Measurements from ENCODE around the gene EXO5. TPM values are rescaled to one million over a fixed set of nuclear protein-coding genes. Genes with fewer than 3 reads are reported as not detected.

Gene EXO5
- total and polyA plus RNA-seq, 2 donors (not counting 1 experiment from before 2014, with no cell fraction given), result 9.0 to 11.1 TPM

GRCh38 chr1:40562185-40562584 is 53.6 kb downstream of the EXO5 start:
- H3K36me3 ChIP-seq (ENCODE audit: control insufficient read depth, insufficient read depth, low read length), result no peaks in the 10 kb centered on the region
- H3K9me3 ChIP-seq (ENCODE audit: control insufficient read depth, insufficient read depth, low read depth, low read length), result no peaks in the 10 kb centered on the region
- no peak overlapping the region for H3K4me2 ChIP-seq (ENCODE audit: extremely low read depth, insufficient read depth, low read length)
- H3K9ac ChIP-seq (ENCODE audit: insufficient read depth, low read length), result no peak overlapping the region
- no peak overlapping the region for H3K27ac ChIP-seq (ENCODE audit: insufficient read depth, low read length)
- H4K20me1 ChIP-seq (ENCODE audit: control insufficient read depth, extremely low read depth, insufficient read depth, low read length), result no peaks in the 10 kb centered on the region
- no peak overlapping the region for H2AFZ ChIP-seq (ENCODE audit: low read length)
- no peak for DNase-seq (ENCODE audit: low read depth in 2 of 2)
- TF ChIP-seq CTCF (conservative IDR thresholded peaks at IDR 0.05 in 1 of 2, IDR thresholded peaks at IDR 0.05 in 1 of 2; ENCODE audit: low read depth in 1 of 2, low read length in 2 of 2) (no peak), EZH2 (IDR thresholded peaks at IDR 0.05; ENCODE audit: low read length, missing control alignments) (no peak)
- no peaks in the 10 kb centered on the region for H3K27me3 ChIP-seq (ENCODE audit: control insufficient read depth, insufficient read depth, low read length)
- H3K4me3 ChIP-seq (replicated peaks in 1 of 4; ENCODE audit: control extremely low read depth in 1 of 4, insufficient read depth in 1 of 4, low read depth in 3 of 4, low read length in 4 of 4), result no peak overlapping the region
- no peaks in the 10 kb centered on the region for H3K79me2 ChIP-seq (ENCODE audit: control insufficient read depth, insufficient read depth, low read length)
- no peaks in the 10 kb centered on the region for H3K4me1 ChIP-seq (ENCODE audit: control insufficient read depth, extremely low read depth, insufficient read depth, low read length)

GRCh38 chr1:40563266-40563665 is 54.7 kb downstream of the EXO5 start:
- no peak for DNase-seq (ENCODE audit: low read depth in 2 of 2)

GRCh38 chr1:40564506-40564905 is 55.9 kb downstream of the EXO5 start:
- H3K79me2 ChIP-seq (ENCODE audit: control insufficient read depth, insufficient read depth, low read length), result no peaks in the 10 kb centered on the region
- H3K27ac ChIP-seq (ENCODE audit: insufficient read depth, low read length), result no peak overlapping the region
- H3K36me3 ChIP-seq (ENCODE audit: control insufficient read depth, insufficient read depth, low read length), result no peaks in the 10 kb centered on the region
- H4K20me1 ChIP-seq (ENCODE audit: control insufficient read depth, extremely low read depth, insufficient read depth, low read length), result no peaks in the 10 kb centered on the region
- H3K27me3 ChIP-seq (ENCODE audit: control insufficient read depth, insufficient read depth, low read length), result no peaks in the 10 kb centered on the region
- TF ChIP-seq EZH2 (IDR thresholded peaks at IDR 0.05; ENCODE audit: low read length, missing control alignments), result no peak
- no peak for TF ChIP-seq CTCF (conservative IDR thresholded peaks at IDR 0.05 in 1 of 2, IDR thresholded peaks at IDR 0.05 in 1 of 2; ENCODE audit: low read depth in 1 of 2, low read length in 2 of 2)
- no peak overlapping the region for H3K4me2 ChIP-seq (ENCODE audit: extremely low read depth, insufficient read depth, low read length)
- H3K9ac ChIP-seq (ENCODE audit: insufficient read depth, low read length), result no peak overlapping the region
- no peak overlapping the region for H2AFZ ChIP-seq (ENCODE audit: low read length)
- H3K9me3 ChIP-seq (ENCODE audit: control insufficient read depth, insufficient read depth, low read depth, low read length), result no peaks in the 10 kb centered on the region
- H3K4me3 ChIP-seq (replicated peaks in 1 of 4; ENCODE audit: control extremely low read depth in 1 of 4, insufficient read depth in 1 of 4, low read depth in 3 of 4, low read length in 4 of 4), result no peak overlapping the region
- no peak for DNase-seq (ENCODE audit: low read depth in 2 of 2)
- no peaks in the 10 kb centered on the region for H3K4me1 ChIP-seq (ENCODE audit: control insufficient read depth, extremely low read depth, insufficient read depth, low read length)

More at GRCh38 chr1:40563266-40563665, 54.7 kb downstream of the EXO5 start:
- H3K9ac ChIP-seq (ENCODE audit: insufficient read depth, low read length), result no peak overlapping the region
- H2AFZ ChIP-seq (ENCODE audit: low read length), result no peak overlapping the region
- H3K79me2 ChIP-seq (ENCODE audit: control insufficient read depth, insufficient read depth, low read length), result no peaks in the 10 kb centered on the region
- no peaks in the 10 kb centered on the region for H4K20me1 ChIP-seq (ENCODE audit: control insufficient read depth, extremely low read depth, insufficient read depth, low read length)
- H3K9me3 ChIP-seq (ENCODE audit: control insufficient read depth, insufficient read depth, low read depth, low read length), result no peaks in the 10 kb centered on the region
- H3K36me3 ChIP-seq (ENCODE audit: control insufficient read depth, insufficient read depth, low read length), result no peaks in the 10 kb centered on the region
- H3K4me3 ChIP-seq (replicated peaks in 1 of 4; ENCODE audit: control extremely low read depth in 1 of 4, insufficient read depth in 1 of 4, low read depth in 3 of 4, low read length in 4 of 4), result no peak overlapping the region
- H3K27me3 ChIP-seq (ENCODE audit: control insufficient read depth, insufficient read depth, low read length), result no peaks in the 10 kb centered on the region
- H3K27ac ChIP-seq (ENCODE audit: insufficient read depth, low read length), result no peak overlapping the region
- no peaks in the 10 kb centered on the region for H3K4me1 ChIP-seq (ENCODE audit: control insufficient read depth, extremely low read depth, insufficient read depth, low read length)
- TF ChIP-seq EZH2 (IDR thresholded peaks at IDR 0.05; ENCODE audit: low read length, missing control alignments), result no peak
- no peak for TF ChIP-seq CTCF (conservative IDR thresholded peaks at IDR 0.05 in 1 of 2, IDR thresholded peaks at IDR 0.05 in 1 of 2; ENCODE audit: low read depth in 1 of 2, low read length in 2 of 2)
- no peak overlapping the region for H3K4me2 ChIP-seq (ENCODE audit: extremely low read depth, insufficient read depth, low read length)
